HG03457 (cell line): Measurements from ENCODE around the gene FRYL.
A peak's percentile ranks its signal among the peaks of the same experiment; 100 is the strongest.
"Not testable (repeated sequence)": the region's sequence is repeated elsewhere in the genome, so short reads cannot be mapped to it uniquely, and the experiment has no call there.

ENCODE experiments used
- ATAC-seq: cut with Tn5 transposase; IDR thresholded peaks from one replicate; pipeline ENCODE4 v1.9.1; 2021; ENCODE audit warnings: moderate number of reproducible peaks; ENCODE audit not compliant: unreplicated experiment

FRYL gene

DNA sequence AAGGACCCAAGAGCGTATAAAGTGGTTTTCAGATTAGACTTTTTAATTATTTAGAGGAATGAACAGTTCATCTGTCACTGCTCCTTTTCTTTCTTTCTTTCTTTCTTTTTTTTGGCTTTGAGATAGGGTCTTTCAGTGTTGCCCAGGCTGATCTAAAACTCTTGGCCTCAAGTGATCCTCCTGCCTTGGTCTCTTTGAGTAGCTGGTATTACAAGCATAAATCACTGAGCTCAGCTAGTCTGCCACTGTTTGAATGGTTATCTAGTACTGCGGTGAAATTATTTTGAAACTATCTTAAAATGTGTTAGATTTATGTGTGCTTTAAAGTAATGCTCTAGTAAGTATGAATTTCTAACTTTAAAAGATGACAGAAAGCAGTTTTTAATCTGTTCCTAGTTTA is 6.5 kb upstream of the FRYL start:
- ATAC-seq: no peak

GRCh38 chr4:48785302-48785701 is 5.2 kb upstream of the FRYL start:
- ATAC-seq: no peak

DNA sequence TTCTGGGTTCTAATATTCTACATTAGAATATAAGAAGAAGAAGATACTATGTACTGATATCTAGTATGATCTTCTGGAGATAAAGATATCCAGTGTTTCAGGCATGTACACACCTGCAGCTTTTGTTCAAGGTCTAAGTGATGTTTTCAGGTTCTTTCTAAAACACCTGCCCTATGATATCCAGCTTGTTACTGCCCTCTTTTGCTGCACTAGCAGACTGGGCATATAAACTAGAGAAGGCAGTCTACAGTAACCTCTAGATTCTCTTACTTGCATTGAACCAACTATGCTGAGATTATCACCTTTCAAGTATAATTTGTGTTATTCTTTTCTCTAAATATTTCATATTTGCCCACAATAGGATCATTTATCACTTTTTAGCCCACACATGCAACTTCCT is 1.9 kb upstream of the FRYL start:
- ATAC-seq: no peak

GRCh38 chr4:48780865-48781214 is 761 bp upstream of the FRYL start:
- ATAC-seq: no peak

GRCh38 chr4:48779095-48779997 is 733 bp downstream of the FRYL start:
- ATAC-seq: peak; percentile 38

DNA sequence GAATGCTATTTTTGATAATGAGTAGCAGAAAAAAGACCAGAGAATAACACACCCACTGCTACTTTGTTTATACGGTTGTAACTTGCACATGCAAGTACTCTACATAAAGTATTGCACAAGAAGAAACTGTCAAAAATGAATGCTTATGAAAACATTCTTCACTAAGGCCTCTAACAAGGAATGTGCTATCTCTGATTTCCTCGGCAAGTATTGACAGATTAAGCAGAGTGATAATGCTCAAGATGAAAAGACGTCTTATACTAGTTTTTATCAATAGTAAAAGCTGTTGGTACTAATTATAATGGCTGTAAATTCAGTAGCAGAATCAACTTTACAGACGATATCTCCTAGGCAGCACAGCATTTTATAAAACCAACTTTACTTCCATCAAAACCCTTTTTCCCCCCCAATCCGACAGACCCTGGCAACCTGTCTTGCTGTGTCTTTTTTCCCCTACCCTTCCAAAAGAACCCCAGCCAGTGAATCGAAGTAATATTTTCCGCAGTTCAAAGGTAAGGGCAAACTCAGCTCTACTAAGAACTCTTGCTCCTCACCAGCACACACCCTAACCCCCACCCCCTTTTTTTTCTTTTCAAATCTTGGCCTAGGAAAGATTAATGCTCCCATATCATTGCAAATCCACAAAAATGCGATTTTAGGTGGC is 1.5 kb downstream of the FRYL start:
- no peak for ATAC-seq

DNA sequence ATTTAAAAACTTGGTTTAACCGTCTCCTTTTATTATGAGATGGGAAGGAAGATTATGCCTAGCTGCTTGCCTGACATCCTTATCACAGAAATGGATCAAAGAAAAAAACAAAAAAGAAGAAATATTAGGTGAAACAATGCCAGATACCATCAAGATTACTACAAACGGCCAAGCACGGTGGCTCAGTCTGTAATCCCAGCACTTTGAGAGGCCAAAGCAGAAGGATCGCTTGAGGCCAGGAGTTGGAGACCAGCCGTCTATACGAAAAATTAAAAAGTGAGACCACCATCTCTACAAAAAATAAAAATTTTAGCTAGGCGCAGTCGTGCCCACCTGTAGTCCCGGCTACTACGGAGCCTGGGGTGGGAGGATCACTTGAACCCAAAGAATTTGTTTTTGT is 2.3 kb downstream of the FRYL start:
- ATAC-seq: no peak

DNA sequence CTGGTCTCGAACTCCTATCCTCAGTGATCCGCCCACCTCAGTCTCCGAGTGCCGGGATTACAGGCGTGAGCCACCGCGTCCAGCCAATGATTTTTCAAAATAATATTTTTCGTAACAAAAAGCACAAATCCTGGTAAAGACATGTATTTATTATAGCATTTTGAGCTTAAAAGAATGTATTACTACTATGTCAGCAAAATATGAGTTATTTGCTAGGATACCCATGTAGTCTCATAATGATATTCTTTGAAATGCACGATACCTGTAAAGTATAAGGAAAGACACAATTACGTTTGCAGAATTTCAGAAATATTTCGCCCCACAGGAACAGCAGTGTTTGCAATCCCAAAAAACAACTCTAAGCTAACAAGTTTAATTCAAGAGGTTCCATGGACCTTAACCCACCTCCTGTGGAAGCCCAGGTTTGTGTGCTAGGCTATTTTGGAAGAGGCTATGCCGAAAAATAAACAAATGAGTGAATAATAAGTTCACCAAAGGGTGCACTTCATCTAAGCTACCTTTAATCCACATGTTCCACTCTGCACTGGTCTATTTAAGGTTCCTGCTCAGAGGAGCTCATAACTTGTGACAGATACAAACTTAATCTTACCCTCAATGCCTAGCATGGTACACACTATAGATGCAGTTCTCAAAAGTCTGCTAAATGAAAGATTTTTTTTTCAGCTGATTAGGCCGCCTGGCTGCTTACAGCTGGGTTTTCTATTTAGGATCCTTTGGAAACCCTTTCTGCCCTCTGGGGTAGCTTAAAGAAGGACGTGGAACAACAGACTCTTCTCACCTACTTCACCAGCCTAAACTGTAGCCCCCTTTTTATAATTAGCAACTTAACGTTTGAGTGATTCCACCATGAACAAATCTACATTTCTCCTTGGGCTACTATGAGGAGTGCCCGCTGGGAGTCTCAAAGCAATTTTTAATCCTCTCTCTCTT is 5.0 kb downstream of the FRYL start:
- ATAC-seq: no peak

DNA sequence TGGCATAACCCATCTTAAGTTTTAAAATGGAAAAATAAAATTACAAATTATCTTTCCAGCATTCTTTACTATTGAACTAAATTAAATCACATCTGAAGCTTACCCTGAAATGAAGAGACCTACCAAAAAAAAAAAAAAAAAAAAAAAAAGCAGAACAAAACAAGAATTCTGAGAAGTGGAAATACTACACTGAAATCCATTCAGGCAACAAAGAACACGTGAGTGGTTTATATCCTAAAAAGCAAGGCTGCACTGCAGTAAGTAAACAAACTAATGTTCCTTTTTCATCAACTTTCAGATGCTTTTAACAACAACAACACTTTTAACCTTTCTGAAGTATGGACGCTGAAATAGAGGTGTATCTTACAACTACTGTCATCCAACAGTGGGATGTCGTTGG is 7.5 kb downstream of the FRYL start:
- ATAC-seq: no peak

- no peak for ATAC-seq
These were observed 12.8 kb downstream of the FRYL start for GRCh38 chr4:48767055-48767929.

DNA sequence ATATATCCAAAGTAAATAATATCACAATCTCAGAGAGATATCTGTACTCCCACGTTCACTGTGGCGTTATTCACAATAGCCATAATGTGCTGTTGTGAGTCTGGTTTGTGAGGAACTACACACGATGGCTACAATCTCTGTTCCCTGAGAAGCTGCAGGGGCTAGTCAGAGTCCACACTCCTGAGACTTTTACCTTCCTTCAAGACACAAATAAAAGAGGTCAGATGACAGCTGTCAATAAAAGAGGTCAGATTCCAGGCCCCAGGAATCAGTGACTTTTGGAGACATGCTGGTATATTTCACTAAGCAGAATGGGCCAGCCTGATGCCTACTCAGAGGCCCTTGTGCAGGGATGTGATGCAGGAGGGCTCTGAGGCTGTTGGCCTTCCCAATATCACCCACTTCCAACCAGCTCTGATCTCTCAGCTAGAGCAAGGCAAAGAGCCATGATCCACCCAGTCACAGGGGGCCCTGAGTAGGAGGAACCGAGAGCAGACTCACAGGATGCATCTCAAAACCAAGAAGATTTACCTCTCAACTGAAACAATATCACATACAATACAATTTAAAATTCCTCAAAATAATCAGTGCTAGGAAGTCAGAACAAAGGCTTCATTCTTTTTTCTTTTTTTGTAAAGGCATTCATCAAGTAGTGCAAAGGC is 13.8 kb downstream of the FRYL start:
- ATAC-seq: peak; percentile 71

- ATAC-seq: no peak
These were observed 17.7 kb downstream of the FRYL start for GRCh38 chr4:48762408-48762807.

- no peak for ATAC-seq
These were observed 18.8 kb downstream of the FRYL start for GRCh38 chr4:48761286-48761685.

DNA sequence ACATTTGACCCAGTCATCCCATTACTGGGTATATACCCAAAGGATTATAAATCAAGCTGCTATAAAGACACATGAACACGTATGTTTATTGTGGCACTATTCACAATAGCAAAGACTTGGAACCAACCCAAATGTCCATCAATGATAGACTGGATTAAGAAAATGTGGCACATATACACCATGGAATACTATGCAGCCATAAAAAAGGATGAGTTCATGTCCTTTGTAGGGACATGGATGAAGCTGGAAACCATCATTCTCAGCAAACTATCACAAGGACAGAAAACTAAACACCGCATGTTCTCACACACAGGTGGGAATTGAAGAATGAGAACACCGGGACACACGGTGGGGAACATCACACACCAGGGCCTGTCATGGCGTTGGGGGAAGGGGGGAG is 21.4 kb downstream of the FRYL start:
- not testable (repeated sequence) for ATAC-seq

DNA sequence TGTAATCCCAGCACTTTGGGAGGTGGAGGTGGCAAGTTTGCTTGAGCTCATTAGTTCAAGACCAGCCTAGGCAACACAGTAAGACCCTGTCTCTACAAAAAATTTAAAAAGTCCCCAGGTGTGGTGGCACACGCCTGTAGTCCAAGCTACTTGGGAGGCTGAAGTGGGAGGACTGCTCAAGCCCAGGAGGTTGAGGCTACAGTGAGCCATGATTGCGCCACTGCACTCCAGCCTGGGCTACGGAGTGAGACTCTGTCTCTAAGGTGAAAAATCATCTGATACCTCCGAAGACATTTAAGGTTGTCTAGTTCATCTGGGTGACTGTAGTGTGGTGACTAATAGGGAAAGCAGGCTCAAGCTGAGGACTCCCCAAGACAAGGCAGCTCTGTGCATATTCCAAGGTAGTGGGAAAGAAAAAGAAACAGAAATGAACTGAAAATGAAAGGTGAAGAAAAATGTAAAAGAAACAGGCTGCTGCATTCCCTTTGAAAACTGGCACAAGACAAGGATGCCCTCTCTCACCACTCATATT is 23.3 kb downstream of the FRYL start:
- ATAC-seq: no peak

- no peak for ATAC-seq
These were observed 24.8 kb downstream of the FRYL start for GRCh38 chr4:48755281-48755680.

DNA sequence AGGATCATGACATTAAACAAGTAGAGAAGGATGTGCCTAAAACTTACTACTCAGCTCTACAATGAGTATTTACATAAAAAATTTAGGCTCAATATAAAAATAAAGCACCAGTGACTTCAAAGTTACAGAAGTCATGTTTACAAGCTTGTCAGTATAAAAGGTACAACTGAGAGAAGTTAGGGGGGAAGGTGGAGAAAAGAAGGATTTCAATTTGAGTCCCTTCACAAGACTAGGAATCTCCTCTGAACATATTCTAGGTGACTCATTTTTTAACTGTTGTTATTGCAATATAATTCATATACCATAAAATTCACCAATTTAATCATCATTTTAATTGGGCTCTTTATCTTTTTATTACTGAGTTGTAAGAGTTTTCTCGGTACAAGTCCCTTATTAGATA is 26.9 kb downstream of the FRYL start:
- ATAC-seq: no peak

GRCh38 chr4:48752726-48753125 is 27.4 kb downstream of the FRYL start:
- no peak for ATAC-seq

DNA sequence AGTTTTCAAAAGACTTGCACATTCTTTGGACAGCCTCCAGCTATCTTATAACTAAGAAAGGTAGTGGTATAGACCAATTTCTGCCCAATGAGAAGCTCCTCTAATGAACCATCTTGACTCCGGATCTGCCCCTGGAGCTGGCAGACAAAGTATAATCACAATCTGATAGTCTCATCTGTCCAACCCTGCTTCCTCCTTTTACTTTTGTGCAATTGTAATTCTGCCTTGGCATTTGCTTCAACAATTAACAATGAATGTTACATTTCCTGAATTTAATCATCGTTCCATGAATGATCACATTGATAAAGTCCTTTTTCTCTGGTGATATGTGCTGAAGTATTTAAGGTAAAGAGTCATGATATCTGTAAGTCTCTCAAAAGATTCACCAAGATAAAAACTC is 27.8 kb downstream of the FRYL start:
- ATAC-seq: no peak
